HG03460 (cell line): Measurements from ENCODE around the gene FOXP1.
"Not testable (repeated sequence)": the region's sequence is repeated elsewhere in the genome, so short reads cannot be mapped to it uniquely, and the experiment has no call there.

Source experiments
- ATAC-seq: cut with Tn5 transposase; IDR thresholded peaks from one replicate; pipeline ENCODE4 v1.9.1; 2021; ENCODE audit not compliant: unreplicated experiment

The FOXP1 gene

DNA sequence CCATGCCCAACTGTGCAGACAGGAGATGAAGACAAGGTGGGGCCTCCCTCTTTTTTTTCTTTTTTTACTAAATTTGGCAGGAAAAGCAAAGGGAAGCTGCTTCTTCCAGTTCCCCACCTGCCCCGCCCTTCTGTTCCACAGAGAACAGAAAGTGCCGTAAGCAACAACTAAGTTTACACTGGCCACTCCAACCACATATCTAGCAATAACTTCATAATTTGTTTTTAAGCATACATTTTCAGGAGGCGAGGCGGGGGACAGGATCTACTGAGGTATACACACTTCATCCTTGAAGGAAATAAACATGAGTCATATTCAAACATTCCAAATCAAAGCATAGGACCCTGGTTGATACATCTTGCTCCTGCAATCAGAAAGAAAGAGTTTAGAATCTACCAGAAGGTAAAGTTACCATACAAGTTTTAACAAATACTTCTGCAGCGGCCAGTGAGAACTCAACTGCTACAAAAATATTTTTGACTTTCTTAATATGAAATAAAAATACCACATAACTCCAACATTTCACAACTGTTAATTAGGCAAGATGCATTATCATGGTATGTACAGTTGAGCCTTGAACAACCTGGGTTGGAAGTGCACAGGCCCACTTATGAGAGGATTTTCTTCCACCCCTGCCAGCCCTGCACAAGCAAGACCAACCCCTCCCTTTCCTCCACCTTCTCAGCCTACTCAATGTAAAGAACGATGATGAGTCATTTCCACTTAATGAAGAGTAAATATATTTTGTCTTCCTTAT lies 50.7 kb downstream of the FOXP1 start:
- ATAC-seq = no peak

- ATAC-seq = no peak
Measured at GRCh38 chr3:71530903-71531530, 52.5 kb downstream of the FOXP1 start.

DNA sequence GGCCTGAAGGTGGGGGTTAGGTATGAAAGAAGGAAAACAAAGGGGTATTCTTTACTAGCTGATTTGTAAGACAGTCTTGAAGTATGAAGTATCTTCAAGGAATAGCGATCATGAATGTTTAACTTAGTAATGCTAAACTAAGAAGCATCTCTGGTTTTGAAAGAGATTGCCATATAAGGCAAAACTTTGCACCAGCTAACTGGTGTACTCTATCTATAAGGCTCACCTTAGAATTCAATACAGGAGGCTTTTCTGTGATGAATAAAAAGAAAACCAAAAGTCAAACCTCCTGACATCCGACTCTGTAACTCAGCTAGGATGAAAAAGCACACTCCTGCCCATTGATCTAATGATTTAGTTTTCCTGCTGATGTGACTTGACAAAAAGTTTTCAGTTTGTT lies 54.7 kb downstream of the FOXP1 start:
- peak; percentile 64 for ATAC-seq

DNA sequence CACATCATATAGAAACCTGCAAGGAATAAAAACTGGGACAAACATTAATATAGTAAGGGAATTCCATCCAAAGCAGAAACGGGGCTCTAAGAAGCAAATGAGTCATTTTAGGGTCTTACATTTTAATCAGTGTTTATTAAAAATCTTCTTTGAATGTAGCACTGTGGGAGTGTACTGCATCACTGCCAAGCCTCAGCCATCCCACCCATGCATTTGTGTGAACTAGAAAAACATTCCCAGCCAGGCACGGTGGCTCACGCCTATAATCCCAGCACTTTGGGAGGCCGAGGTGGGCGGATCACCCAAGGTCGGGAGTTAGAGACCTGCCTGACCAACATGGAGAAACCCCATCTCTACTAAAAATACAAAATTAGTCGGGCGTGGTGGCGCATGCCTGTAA lies 57.1 kb downstream of the FOXP1 start:
- not testable (repeated sequence) for ATAC-seq

- ATAC-seq = no peak
Measured at GRCh38 chr3:71525391-71525790, 58.1 kb downstream of the FOXP1 start.

GRCh38 chr3:71524672-71525071 lies 58.9 kb downstream of the FOXP1 start:
- no peak for ATAC-seq

GRCh38 chr3:71523628-71524027 lies 59.9 kb downstream of the FOXP1 start:
- no peak for ATAC-seq

DNA sequence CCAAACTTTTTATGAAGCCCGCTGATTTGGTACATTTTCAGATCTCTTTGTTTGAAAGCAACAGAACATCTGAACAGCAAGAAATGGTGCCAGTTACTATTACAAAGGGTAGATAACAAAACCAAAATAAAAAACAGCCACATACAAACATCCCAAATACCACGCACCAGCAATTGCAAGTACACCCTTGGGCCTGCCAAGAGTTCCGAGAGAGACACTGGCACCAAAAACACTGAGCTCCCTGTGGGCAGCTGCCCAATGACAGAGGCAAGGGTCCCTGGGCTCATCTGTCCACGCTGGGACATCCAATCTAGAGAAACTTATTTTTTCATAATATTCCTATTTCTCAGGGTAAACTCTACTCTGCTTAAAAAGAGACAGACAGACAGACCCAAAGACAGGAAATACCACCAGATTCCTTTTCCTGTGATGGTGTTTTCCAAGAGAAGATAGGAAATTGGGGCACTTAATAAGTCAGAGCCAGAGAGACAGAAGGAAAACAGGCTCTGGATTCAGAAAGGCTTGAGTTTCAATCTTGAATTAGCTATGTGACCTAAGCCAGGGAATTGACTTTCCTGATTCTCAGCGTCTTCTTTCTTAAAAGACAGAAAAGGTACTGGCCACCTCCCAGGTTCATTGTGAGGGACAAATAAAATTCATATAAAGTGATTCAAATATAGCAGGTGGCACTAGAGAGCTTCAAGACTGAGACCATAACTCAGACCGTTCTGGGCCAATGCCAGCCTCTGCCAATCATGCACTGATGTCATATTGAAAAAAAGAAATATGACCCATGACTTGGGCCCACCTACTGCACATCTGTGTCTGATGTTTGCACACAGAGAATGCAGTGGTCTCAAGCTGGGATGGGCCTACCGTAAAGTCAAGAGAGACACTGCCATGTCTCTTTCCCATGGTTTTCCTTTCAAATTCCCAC lies 61.3 kb downstream of the FOXP1 start:
- no peak for ATAC-seq

DNA sequence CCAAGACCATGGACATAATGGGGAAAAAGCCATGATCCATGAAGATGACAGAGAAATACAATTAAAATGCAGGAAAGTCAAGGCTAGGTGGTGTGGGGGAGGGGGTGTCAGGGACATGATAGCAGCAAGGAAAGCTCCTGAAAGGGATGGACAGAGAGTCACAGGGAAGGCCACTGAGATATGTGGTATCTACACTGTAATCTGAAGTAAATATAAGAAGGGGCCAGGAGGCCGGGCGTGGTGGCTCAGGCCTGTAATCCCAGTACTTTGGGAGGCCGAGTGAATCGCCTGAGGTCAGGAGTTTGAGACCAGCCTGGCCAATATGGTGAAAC lies 62.5 kb downstream of the FOXP1 start:
- no peak for ATAC-seq

GRCh38 chr3:71520161-71521020 lies 63.1 kb downstream of the FOXP1 start:
- ATAC-seq = no peak

DNA sequence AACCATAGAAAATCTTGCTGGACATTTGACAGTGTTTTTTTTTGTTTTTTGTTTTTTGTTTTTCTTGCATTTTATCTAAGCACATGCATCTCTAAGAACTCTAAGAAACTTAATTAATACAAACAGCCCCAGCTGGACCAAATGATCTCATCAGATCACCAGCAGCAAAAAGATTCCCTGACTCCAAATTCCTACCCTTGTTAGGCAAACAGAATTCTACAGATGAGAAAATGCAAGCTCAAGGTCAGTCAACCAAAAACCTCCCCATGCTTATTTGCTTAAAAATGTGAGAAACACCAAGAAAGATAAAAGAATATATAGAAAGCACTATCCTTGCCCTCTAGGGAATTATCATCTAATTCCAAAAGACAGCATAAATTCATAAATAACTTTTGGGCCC lies 65.4 kb downstream of the FOXP1 start:
- ATAC-seq = no peak

- no peak for ATAC-seq
Measured at GRCh38 chr3:71517271-71517791, 66.2 kb downstream of the FOXP1 start.

- no peak for ATAC-seq
Measured at GRCh38 chr3:71515636-71516365, 67.7 kb downstream of the FOXP1 start.

- no peak for ATAC-seq
Measured at GRCh38 chr3:71514621-71515020, 68.9 kb downstream of the FOXP1 start.

GRCh38 chr3:71513515-71513914 lies 70.0 kb downstream of the FOXP1 start:
- ATAC-seq = no peak

DNA sequence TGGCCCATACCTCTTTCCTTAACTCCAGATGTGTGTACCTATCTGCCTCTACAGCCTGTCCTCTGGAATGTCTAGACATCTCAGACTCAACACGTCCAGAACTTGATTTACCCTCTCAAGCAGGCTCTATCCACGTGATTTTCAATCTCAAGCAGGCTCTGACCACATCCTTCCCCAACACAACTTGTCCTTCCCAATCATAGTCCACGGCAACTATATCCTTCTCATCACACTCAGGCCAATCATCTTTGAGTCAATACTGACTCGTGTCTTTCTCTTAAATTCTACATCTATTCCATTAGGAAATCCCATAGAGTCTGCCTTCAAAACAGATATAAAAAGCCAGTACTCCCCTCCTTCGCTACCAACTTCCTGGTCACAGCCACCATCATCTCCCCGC lies 70.4 kb downstream of the FOXP1 start:
- no peak for ATAC-seq

GRCh38 chr3:71512544-71512943 lies 71.0 kb downstream of the FOXP1 start:
- no peak for ATAC-seq

DNA sequence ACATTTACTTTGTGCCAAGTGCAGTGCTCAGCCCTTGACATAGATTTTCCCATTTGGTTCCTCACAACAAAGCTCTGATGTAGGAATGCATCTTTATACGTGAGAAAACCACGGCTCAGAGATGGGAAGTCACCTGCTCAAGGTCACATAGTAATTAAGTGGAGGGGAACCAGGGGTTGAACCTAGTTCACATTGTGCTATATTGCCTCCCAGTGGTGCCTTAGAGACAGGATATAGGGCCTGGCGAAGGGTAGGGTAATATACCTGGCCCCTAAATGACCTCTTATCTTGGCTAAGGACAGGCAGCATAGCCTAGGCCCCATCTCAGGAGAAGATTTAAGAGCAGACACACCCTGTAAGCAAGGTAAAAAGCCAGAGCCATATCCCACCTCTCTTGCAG lies 71.5 kb downstream of the FOXP1 start:
- ATAC-seq = no peak

- no peak for ATAC-seq
Measured at GRCh38 chr3:71511446-71511845, 72.1 kb downstream of the FOXP1 start.

DNA sequence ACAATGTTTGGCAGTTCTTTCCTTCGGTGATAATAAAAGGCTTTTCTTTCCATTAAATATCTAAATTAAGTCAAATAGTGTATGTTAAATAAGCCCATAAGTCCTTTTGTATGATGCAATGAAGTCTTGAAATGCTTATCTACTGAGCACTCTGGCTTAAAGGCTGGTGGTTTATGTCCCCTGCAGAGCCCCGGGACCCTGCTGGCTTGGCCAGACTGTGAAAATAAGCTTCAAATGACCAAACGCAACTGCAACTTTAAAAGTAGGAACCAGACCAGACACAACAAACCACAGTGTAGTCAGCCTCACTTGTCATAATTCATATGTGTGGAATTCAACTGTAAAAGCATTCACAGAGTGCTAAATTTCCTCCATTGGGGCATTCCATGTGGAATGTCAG lies 72.5 kb downstream of the FOXP1 start:
- no peak for ATAC-seq
